Transverse colon (tissue), 4 donors: ENCODE data around the gene SLC11A2.

ENCODE experiments used
- CTCF ChIP-seq, 5 experiments: fragments of 200-600 bp in 3 of 5; fragments of 450-650 bp in 2 of 5; sonication (generic) in 3 of 5; IDR thresholded peaks; 1 replicate in 2 of 5; 2 replicates in 3 of 5; pipeline ENCODE4 v1.5.1; 2016 to 2017; ENCODE audit warnings: antibody characterized with exemption in 5 of 5, inconsistent platforms in 3 of 5, mild to moderate bottlenecking in 2 of 5, moderate library complexity in 1 of 5
- EP300 ChIP-seq: sonication (generic); formaldehyde crosslinking; IDR thresholded peaks from one replicate; pipeline ENCODE4 v1.6.1; 2017; ENCODE audit warnings: antibody characterized with exemption, low read depth
- POLR2A ChIP-seq: fragments of 450-650 bp; IDR thresholded peaks from one replicate; pipeline ENCODE4 v1.6.1; 2016; ENCODE audit warnings: antibody characterized with exemption, mild to moderate bottlenecking, moderate library complexity
- POLR2AphosphoS5 ChIP-seq, 3 donors: sonication (generic); formaldehyde crosslinking; IDR thresholded peaks; one replicate each; pipeline ENCODE4 v1.6.1; 2016; ENCODE audit warnings: antibody characterized with exemption in 3 of 3

- TF ChIP-seq CTCF (IDR thresholded peaks at IDR 0.05) (no peak), EP300 (no peak), POLR2A (no peak), POLR2AphosphoS5 (IDR thresholded peaks at IDR 0.05) (no peak)
Measured at GRCh38 chr12:50960130-50960529, 66.1 kb downstream of the SLC11A2 start.
